Ishikawa (cell line): ENCODE measurements around the gene C16orf87.

Experiments
- NFIC ChIP-seq: IDR thresholded peaks from 2 replicates; pipeline ENCODE4 v1.6.1; 2012
- RAD21 ChIP-seq: IDR thresholded peaks from 2 replicates; pipeline ENCODE4 v1.6.1; 2012; ENCODE audit warnings: low read depth
- TAF1 ChIP-seq: IDR thresholded peaks from 2 replicates; pipeline ENCODE4 v1.6.1; 2012; ENCODE audit warnings: low read depth, mild to moderate bottlenecking
- TEAD4 ChIP-seq: IDR thresholded peaks from 2 replicates; pipeline ENCODE4 v1.6.1; 2012
- YY1 ChIP-seq: IDR thresholded peaks from 2 replicates; pipeline ENCODE4 v1.6.1; 2012; ENCODE audit warnings: low read depth
- TF ChIP-seq, protein P1 (sequence below): IDR thresholded peaks from 2 replicates; pipeline ENCODE4 v1.6.1; 2012
- TF ChIP-seq, protein P2 (sequence below): IDR thresholded peaks from 2 replicates; pipeline ENCODE4 v1.6.1; 2012; ENCODE audit warnings: low read depth, mild to moderate bottlenecking

DNA sequence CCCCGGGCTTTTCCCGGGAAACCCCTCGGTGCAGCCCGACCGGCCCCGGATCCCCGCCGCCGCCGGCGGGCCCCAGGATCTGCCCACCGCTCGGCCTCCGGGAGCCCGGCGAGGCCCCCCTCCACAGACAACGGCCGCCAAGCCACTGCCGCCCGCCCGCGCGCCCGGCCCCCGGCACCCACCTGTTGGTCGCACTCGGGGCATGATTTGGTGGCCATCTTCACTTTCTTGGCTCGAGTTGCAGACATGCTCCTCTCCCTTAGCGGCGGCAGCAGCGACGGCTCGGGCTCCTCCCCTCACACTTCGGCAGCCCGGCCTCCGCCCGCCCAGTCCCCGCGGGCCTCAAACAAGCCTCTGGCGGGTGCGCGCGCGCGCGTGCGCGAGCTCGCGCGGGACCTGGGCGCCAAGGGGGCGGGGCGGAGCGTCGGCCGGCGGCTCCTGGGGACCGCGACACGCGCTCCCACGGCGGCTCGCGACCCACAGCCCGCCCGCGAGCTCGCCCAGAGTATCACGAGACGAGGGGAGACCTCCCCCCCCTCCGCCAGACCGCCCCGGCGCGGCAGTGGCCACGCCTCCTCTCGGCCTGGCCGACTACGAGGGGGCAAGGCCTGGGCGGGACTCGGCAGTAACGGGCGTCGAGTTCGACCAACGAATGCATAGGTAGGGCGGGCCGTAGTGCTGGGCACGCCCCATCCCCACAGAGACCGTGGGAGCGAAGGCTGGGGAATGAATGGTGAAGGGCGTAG is at the start of gene C16orf87:
- TF ChIP-seq TAF1 (peak; percentile 26; the same call in 1 of the 2 replicates), YY1 (peak; percentile 77), NFIC (peak; percentile 52), RAD21 (no peak), TEAD4 (no peak)
- TF ChIP-seq, protein P1, sequence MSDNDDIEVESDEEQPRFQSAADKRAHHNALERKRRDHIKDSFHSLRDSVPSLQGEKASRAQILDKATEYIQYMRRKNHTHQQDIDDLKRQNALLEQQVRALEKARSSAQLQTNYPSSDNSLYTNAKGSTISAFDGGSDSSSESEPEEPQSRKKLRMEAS = peak; percentile 72; the same call in 1 of the 2 replicates
- TF ChIP-seq, protein P2, sequence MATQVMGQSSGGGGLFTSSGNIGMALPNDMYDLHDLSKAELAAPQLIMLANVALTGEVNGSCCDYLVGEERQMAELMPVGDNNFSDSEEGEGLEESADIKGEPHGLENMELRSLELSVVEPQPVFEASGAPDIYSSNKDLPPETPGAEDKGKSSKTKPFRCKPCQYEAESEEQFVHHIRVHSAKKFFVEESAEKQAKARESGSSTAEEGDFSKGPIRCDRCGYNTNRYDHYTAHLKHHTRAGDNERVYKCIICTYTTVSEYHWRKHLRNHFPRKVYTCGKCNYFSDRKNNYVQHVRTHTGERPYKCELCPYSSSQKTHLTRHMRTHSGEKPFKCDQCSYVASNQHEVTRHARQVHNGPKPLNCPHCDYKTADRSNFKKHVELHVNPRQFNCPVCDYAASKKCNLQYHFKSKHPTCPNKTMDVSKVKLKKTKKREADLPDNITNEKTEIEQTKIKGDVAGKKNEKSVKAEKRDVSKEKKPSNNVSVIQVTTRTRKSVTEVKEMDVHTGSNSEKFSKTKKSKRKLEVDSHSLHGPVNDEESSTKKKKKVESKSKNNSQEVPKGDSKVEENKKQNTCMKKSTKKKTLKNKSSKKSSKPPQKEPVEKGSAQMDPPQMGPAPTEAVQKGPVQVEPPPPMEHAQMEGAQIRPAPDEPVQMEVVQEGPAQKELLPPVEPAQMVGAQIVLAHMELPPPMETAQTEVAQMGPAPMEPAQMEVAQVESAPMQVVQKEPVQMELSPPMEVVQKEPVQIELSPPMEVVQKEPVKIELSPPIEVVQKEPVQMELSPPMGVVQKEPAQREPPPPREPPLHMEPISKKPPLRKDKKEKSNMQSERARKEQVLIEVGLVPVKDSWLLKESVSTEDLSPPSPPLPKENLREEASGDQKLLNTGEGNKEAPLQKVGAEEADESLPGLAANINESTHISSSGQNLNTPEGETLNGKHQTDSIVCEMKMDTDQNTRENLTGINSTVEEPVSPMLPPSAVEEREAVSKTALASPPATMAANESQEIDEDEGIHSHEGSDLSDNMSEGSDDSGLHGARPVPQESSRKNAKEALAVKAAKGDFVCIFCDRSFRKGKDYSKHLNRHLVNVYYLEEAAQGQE = no peak
